Measurements from ENCODE around the gene LGR6. TPM values are rescaled to one million over a fixed set of nuclear protein-coding genes. Genes with fewer than 3 reads are reported as not detected.

Gene LGR6
- polyA plus RNA-seq, 3 donors, result 0.64 to 1.2 (median 1.1) TPM

DNA sequence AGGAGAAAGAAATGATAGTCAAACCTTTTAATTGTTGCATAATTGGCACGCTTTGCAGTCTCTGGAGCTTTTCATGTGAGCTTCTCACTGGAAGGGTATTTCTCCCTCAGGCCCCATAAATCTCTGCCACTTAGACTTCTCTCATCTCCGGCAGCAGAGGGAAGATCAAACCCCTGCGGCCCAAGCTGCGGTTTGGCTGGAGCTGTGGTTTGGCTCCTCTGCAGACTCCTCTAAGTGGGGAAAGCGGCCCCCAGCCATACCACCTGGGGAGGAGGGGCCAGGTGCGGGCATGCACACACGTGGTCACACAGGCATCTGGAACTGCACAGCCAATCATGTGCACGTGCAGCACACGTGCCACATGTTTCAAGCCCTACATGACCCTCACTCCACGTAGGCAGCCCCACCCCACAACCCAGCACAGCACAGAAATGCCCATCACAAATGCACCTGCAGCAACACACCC is 89.8 kb downstream of the LGR6 start:
- peak in 1 of 3 donors; percentile 12 for DNase-seq (ENCODE audit: low read depth in 3 of 3, low spot score in 2 of 3)

DNA sequence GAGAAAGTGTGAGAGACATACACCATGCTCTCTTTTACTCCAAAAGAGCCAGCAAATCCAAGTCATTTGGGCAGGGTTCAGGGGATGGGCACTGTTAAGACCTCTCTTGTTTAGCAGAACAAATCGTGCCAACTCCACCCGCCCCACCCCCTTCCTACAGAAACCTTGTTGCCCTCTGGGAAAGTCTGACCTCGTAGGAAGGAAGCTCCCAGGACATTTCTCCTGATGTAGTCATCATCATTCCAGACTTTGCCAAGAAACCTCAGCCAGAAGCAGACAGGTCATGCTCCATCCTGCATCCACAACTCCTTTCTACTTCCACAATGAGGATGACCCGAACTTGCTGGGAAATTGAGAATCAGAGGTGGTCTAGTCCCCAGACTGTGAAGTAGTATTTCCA is 90.4 kb downstream of the LGR6 start:
- DNase-seq (ENCODE audit: low read depth in 3 of 3, low spot score in 2 of 3), result no peak

DNA sequence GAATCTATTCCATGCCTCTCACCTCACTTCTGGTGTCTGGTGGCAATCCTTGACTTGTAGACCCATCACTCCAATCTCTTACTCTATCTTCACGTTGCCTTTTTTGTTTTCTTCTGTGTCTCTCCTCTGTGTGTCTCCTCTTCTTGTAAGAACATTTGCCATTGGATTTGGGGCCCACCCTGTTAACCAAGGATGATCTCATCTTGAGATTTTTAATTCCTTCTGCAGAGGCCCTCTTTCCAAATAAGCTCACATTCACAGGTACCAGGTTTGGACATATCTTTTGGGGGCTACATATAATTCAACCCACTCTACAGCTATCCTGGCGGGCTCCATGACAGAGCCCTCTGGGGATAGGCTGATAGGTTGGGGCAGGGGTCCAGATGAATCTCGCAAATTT is 92.3 kb downstream of the LGR6 start:
- DNase-seq (ENCODE audit: low read depth in 3 of 3, low spot score in 2 of 3), result no peak

- peak in 1 of 3 donors; percentile 18 for DNase-seq (ENCODE audit: low read depth in 3 of 3, low spot score in 2 of 3)
These were observed 93.1 kb downstream of the LGR6 start for GRCh38 chr1:202286622-202287097.

DNA sequence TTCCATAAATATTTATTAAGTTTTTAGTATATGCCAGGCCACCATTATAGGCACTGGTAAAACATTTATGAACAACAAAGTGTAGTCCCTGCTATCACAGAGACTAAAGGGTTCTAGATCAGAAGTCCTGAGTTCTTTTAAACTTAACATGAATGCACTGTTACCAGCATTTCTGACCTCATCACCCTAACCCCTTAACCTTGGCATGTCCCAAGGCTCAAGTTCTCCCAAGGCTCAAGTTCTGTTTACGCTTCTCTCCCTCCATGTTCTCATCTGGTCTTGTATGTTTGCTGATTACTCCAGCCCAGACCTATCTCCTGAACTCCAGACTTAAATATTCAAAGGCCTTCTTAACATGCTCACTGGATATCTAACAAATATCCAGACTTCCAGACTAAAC is 93.6 kb downstream of the LGR6 start:
- no peak for DNase-seq (ENCODE audit: low read depth in 3 of 3, low spot score in 2 of 3)

GRCh38 chr1:202288177-202288576 is 94.6 kb downstream of the LGR6 start:
- DNase-seq (ENCODE audit: low read depth in 3 of 3, low spot score in 2 of 3), result no peak

DNA sequence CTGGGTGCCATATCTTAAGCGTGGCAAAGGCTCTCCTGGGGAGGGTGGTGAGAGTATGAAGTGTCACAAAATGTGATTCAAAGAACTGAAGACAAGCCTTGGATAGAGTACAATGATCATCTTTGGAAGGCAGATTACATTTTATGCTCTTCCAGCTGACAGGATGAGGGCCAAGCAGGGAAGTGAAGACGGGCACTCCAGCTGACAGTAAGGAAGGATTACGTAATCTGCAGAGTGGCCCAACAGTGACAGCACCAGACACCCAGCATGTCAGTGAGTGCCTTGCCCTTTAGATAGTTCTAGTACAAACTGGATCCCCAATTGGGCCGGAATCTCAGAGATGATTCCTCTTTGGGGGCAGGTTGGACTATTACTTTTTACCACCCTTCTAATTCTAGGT is 95.4 kb downstream of the LGR6 start:
- no peak for DNase-seq (ENCODE audit: low read depth in 3 of 3, low spot score in 2 of 3)

DNA sequence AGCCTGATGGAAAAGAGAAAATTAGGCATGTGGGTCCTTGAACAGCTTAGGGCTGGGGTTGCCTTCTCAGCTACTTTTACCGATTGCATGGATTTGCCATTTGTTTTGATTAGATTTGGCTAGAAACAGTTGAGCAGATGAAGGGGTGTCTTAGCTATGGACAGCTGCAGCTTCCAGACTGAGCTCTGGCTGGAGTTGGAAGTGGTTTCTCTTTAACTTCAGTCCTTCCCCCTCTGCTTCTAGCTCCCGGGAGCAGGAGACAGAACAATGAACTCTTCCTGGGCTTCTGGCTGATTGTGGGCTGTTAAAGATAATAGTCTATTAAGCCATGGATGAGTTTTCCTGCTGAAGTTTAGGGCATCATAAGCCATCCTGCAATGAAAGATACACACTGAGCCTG is 97.4 kb downstream of the LGR6 start:
- DNase-seq (ENCODE audit: low read depth in 3 of 3, low spot score in 2 of 3), result no peak

DNA sequence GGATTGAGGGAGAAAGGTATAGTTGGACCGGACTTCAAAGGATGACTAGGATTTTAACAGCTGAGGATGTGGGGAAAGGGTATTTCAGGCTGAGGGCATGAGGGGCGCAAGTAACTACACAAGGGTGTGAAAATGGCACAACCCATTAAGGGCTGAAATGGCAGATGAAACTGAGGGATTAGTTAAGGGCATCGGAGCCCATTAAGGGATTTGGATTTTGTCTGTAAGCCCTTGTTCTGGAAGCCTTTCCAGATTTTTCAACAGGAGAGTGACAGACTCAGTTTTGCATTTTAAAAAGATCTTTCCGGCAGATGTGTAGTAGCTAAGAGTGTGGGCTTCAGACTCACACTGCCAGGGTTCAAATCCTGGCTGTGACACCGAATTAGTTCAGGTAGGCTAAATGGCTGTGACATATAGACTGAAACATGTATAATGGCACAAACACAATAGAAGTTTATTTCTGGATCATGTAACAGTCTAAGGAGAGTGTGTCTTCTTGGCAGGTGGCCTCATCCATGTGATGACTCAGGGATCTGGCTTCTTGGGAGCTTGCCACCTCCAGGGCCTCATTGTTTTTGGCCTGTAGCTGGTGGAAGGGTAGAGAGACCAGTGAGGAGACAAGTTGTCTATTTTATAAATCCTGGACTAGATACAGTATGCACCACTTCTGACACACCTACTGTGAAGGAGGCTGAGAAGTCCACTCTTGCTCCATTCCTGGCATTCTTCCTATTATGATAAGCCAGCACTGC is 98.5 kb downstream of the LGR6 start:
- no peak for DNase-seq (ENCODE audit: low read depth in 3 of 3, low spot score in 2 of 3)

DNA sequence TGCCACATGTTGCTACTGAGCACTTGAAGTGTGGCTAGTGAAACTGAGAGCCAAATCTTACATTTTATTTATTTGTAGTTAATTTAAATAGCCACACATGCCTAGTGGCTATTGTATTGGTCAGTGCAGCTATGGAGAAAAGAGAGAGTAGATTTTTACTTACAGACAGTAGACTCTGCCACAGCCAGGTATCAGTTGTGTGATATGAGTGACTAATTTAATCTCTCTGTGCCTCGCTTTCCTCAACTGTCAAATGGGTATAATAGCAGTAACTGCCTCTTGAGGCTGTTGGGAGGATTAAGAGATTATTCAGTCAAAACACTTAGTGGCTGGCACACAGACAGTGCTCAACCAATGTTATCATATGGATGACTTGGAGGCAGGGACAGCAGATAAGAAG is 99.2 kb downstream of the LGR6 start:
- DNase-seq (ENCODE audit: low read depth in 3 of 3, low spot score in 2 of 3), result no peak

DNA sequence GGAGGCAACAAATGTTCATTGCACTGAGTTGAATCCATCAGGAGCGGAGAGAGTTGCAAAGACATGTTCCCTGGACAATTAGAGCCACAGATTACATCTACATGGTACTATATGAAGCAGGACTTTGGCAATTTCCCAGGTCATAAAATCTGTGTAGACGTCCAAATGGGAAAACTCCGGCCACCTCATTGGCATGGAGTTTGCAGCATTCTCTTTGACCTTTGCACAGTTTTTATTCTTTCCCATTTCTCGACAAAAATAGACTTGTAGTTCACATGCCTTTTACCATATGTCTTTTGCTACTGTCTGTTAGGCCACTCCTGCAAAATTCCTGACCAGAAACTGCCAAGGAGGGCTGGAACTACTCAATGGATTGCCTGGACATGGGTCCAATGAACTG is 100.0 kb downstream of the LGR6 start:
- no peak for DNase-seq (ENCODE audit: low read depth in 3 of 3, low spot score in 2 of 3)

DNA sequence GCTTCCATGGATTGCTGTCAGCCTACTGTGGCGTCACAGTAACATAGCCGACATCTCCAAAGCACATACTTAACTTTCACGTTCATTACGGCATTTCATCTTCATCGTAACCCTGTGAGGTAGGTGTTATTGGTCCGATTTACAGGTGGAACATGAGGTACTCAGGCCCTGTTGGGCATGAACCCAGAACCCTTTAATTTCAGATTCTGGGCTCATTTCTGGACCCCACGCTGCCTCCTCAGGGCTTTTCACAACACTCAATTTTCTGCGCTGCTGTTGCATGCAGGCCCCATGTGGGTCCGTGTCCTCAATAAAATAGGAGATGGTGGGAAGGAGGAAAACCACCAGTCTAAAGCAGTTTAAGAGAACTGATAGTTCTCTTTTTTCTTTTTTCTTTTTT is 108.6 kb downstream of the LGR6 start:
- DNase-seq (ENCODE audit: low read depth in 3 of 3, low spot score in 2 of 3), result no peak

DNA sequence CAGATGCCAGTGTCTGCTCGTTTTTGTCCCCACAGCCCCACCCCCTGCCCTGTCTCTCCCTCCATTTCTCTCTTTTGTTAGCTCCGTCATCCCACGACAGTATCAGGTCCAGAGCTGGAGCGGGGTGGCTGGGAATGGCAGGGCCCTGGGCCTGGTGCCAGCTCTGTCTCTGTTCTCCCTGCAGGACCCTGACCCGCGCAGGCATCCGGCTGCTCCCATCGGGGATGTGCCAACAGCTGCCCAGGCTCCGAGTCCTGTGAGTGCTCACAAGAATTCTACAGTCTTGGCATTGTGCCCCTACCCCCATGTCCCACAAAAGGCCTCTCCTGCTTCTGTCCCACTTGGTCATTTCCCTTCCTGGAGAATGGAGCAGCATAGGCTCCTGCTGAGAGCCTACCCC is 110.8 kb downstream of the LGR6 start:
- DNase-seq (ENCODE audit: low read depth in 3 of 3, low spot score in 2 of 3), result no peak

DNA sequence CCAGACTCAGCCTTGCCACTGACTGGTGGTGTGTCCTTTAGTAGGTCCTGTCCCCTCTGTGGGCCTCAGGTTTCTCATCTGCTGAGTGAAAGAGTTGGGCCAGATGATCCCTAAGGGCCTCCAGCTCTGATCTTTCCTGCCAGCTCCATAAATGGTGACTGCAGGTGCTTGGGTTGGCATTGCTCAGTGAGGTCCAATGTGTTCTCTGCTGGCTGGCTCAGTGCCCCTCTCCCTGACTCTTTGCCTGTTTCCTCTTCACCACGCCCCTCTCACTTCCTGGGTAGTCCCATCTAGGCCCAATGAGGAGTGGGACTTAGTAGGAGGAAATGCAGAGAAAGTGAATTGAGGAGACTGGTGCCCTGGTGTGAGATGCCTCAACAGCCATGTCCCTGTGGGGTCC is 111.6 kb downstream of the LGR6 start:
- DNase-seq (ENCODE audit: low read depth in 3 of 3, low spot score in 2 of 3), result no peak

DNA sequence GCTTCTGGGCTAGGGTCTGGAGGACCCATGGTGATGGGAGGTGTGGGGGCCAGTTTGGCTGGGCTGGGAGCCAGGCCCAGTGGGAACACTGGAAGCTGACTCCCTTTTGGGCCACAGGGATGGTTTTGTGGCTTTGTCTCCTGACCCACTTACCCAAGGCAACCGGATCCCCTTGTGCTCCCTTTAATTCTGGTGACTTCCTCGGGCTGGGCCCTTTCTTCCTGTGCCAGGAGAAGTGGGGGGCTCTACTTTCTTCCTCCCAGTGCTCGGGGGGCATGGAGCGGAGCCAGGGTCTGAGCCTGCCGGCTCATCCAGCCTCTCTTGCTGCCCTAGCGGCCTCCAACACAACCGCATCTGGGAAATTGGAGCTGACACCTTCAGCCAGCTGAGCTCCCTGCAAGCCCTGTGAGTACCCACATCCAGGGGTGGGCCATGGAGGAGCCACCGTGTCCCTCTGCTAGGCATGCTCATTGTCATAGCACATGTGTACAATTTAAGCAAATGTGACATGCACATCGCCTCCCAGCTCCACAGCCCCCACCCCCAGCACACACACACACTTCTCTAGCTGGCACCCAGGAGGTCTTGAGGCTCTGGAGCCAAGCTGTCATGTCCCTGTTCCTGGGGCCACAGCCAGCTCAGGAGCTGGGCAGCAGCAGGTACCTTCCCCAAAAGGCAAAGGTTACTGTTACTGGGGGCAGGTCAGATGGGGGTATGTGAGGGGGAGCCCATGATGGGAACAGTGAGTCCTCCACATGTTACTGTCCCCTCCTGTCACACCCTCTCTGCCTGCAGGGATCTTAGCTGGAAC is 113.1 kb downstream of the LGR6 start:
- no peak for DNase-seq (ENCODE audit: low read depth in 3 of 3, low spot score in 2 of 3)

GRCh38 chr1:202310071-202310725 is 116.6 kb downstream of the LGR6 start:
- no peak for DNase-seq (ENCODE audit: low read depth in 3 of 3, low spot score in 2 of 3)

DNA sequence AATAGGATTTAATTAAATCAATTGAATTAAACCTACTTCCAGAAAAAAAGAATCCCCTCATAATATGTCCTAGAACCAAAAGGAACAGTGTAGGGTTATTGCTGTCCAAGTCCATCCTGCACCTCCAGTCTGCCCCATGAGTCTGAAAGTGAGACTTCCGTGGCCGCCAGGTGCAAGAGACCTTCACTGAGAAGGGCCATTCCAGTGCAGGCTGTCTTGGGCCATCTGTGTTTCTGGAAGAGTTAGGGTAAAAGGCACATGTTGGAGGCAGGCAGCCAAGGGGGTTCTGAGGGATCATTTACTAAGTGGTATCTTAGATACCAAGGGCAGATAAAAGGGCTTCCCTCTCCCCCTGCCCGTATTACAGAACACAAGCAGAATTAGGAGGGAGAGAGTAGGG is 117.1 kb downstream of the LGR6 start:
- no peak for DNase-seq (ENCODE audit: low read depth in 3 of 3, low spot score in 2 of 3)

DNA sequence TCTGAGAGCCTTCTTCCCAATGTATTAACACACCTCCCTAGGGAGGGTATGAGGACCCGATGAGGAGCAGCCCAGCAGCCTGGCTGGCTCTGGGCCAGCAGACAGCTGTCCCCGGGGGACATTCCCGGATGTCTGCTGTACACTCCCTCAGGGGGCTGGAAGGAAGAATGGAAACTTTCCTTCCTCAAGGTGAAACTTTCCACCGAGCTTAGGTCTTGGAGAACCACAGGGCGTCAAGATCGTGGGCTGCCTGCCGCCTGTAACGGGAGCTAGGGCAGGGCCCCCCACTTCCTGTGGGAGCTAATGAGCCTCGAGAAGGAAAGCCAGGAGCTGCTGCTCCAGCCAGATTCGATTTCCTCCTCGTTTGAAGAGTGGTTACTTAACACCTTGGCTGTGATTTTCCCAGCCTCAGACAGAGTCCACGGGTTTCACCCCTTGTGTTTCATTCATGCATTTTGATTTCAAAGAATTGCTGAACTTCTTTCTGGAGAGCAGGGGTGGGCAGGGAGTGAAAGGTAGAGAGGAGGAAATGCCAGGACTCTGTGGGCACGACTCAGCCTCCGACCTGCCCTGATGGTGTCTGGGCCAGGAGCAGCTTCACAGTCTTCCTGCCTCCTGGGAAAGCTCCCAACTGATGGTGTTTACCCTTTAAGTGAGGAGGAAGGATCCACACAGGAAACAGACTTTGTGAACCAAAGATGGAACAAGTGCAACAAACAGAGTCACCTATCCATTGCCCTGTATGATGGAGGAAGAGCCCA is 118.5 kb downstream of the LGR6 start:
- DNase-seq (ENCODE audit: low read depth in 3 of 3, low spot score in 2 of 3), result no peak

GRCh38 chr1:202315576-202316168 is 122.1 kb downstream of the LGR6 start:
- peak; percentile 39 to 69 (median 66) for DNase-seq (ENCODE audit: low read depth in 3 of 3, low spot score in 2 of 3)

GRCh38 chr1:202316186-202316585 is 122.6 kb downstream of the LGR6 start:
- DNase-seq (ENCODE audit: low read depth in 3 of 3, low spot score in 2 of 3), result no peak

Data from right renal cortex interstitium (tissue), 3 donors.